OCI-LY3 (cell line): ENCODE results near the gene ZBTB5.

Source experiments
- H2AFZ ChIP-seq: fragments of 200-600, 300-600 bp; shearing (Covaris generic); 2 replicates; pipeline ENCODE4 v1.6.0; 2014; ENCODE audit warnings: antibody characterized with exemption, low read depth, low read length
- H3K27ac ChIP-seq: fragments of 200-600, 300-600 bp; sonication (generic); 2 replicates; pipeline ENCODE4 v1.5.1; 2014; ENCODE audit warnings: mild to moderate bottlenecking, low read length, moderate library complexity, mixed read lengths
- H3K27me3 ChIP-seq: fragments of 200-600, 300-600 bp; sonication (generic); 2 replicates; pipeline ENCODE4 v1.6.1; 2014; ENCODE audit warnings: low read depth, low read length, mixed read lengths
- H3K36me3 ChIP-seq: fragments of 200-600, 300-600 bp; sonication (generic); replicated peaks from 2 replicates; pipeline ENCODE3; 2014; ENCODE audit warnings: low read depth, low read length, mixed read lengths
- H3K4me1 ChIP-seq: fragments of 300-600, 200-600 bp; sonication (generic); 2 replicates; pipeline ENCODE4 v1.6.1; 2014; ENCODE audit warnings: low read length, mixed read lengths
- H3K4me2 ChIP-seq: fragments of 200-600, 300-600 bp; sonication (generic); 2 replicates; pipeline ENCODE4 v1.6.1; 2014; ENCODE audit warnings: low read length, mixed read lengths
- H3K4me3 ChIP-seq: fragments of 300-600, 200-600 bp; sonication (generic); 2 replicates; pipeline ENCODE4 v1.5.1; 2014; ENCODE audit warnings: antibody characterized with exemption, mild to moderate bottlenecking, low read length, moderate library complexity
- H3K79me2 ChIP-seq: fragments of 300-600, 200-600 bp; shearing (Covaris generic); 2 replicates; pipeline ENCODE4 v1.6.1; 2014; ENCODE audit warnings: mild to moderate bottlenecking, low read length, mixed read lengths
- H3K9ac ChIP-seq: fragments of 300-600, 200-600 bp; shearing (Covaris generic); 2 replicates; pipeline ENCODE4 v1.6.0; 2014; ENCODE audit warnings: mild to moderate bottlenecking, low read length, moderate library complexity
- H3K9me3 ChIP-seq: fragments of 200-600, 300-600 bp; shearing (Covaris generic); 2 replicates; pipeline ENCODE4 v1.6.1; 2014; ENCODE audit warnings: low read length, mixed read lengths; ENCODE audit not compliant: insufficient read depth
- H4K20me1 ChIP-seq: fragments of 200-600, 300-600 bp; sonication (generic); 2 replicates; pipeline ENCODE4 v1.6.1; 2016; ENCODE audit warnings: low read length, mixed read lengths; ENCODE audit not compliant: insufficient read depth
- EZH2phosphoT487 ChIP-seq: fragments of 200-600 bp; shearing (Covaris generic); IDR thresholded peaks from 2 replicates; pipeline ENCODE4 v1.6.1; 2018; ENCODE audit warnings: antibody characterized with exemption, mixed run types, low read depth
- TF ChIP-seq, protein P1 (sequence below): fragments of 200-600, 300-600 bp; sonication (generic); IDR thresholded peaks from 2 replicates; pipeline ENCODE4 v1.5.1; 2014; ENCODE audit warnings: antibody characterized with exemption, low read length, low read depth

ZBTB5 gene

DNA sequence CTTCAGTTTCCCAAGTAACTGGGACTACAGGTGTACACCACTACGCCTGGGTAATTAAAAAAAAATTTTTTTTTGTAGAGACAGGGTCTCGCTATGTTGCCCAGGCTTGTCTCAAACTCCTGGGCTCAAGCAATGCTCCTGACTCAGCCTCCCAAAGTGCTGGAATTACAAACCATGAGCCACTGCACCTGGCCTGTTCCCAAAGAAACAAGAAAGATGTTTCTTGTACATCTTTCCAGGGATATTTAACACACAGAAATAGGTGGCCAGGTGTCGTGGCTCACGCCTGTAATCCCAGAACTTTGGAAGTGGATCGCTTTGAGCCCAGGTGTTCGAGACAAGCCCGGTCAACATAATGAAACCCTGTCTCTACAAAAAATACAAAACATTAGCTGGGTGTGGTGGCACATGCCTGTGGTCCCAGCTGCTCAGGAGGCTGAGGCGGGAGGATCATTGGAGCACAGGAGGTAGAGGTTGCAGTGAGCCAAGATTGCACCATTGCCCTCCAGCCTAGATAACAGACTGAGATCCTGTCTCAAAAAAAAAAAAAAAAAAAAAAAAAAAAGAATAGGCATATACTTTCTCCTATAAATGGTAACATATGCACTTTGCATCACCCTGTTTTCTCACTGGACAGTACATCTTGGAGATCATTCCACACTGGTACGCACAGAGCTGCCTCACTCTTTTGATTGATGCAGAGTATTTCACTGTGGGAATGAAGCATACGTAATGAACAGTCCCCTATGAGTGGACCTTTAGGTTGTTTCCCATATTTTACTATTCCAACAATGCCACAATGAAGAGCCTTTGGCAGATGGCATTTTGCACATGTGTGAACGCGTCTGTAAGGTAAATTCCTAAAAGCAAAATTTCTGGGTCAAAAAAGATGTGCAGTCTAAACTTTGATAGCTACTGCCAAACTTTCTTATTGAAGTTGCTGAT, 44.7 kb downstream of the ZBTB5 start:
- H3K9ac ChIP-seq, result no peak overlapping the region
- H3K4me3 ChIP-seq, result no peak overlapping the region
- peaks cover 53% of the 10 kb centered on the region for H3K4me1 ChIP-seq
- H3K79me2 ChIP-seq, result peaks cover 39% of the 10 kb centered on the region
- no peak for TF ChIP-seq EZH2phosphoT487
- TF ChIP-seq, protein P1, sequence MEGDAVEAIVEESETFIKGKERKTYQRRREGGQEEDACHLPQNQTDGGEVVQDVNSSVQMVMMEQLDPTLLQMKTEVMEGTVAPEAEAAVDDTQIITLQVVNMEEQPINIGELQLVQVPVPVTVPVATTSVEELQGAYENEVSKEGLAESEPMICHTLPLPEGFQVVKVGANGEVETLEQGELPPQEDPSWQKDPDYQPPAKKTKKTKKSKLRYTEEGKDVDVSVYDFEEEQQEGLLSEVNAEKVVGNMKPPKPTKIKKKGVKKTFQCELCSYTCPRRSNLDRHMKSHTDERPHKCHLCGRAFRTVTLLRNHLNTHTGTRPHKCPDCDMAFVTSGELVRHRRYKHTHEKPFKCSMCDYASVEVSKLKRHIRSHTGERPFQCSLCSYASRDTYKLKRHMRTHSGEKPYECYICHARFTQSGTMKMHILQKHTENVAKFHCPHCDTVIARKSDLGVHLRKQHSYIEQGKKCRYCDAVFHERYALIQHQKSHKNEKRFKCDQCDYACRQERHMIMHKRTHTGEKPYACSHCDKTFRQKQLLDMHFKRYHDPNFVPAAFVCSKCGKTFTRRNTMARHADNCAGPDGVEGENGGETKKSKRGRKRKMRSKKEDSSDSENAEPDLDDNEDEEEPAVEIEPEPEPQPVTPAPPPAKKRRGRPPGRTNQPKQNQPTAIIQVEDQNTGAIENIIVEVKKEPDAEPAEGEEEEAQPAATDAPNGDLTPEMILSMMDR, result no peak
- H4K20me1 ChIP-seq, result peaks cover 19% of the 10 kb centered on the region; the same call in 1 of the 2 replicates
- no peak overlapping the region for H3K27ac ChIP-seq
- H3K4me2 ChIP-seq, result no peak overlapping the region
- H2AFZ ChIP-seq, result no peak overlapping the region
- no peaks in the 10 kb centered on the region for H3K9me3 ChIP-seq
- H3K36me3 ChIP-seq, result peaks cover 20% of the 10 kb centered on the region
- no peaks in the 10 kb centered on the region for H3K27me3 ChIP-seq

DNA sequence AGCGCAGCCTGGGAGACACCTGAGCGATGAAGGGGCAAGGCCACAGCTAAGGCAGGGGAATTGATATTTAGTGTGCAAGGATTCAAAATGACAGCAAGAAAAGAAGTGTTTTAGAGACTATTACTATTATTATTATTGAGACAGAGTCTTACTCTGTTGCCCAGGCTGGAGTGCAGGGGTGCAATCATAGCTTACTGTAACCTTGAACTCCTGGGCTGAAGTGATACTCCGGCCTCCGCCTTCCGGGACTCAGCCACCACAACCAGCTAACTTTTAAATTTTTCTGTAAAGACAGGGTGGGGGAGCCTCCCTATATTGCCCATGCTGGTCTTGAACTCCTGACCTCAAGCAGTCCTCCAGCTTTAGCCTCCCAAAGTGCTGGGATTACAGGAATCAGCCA, 46.0 kb downstream of the ZBTB5 start:
- no peak overlapping the region for H3K9ac ChIP-seq
- no peak overlapping the region for H3K4me2 ChIP-seq
- H3K4me1 ChIP-seq, result peaks cover 63% of the 10 kb centered on the region
- H2AFZ ChIP-seq, result no peak overlapping the region
- H4K20me1 ChIP-seq, result peaks cover 7% of the 10 kb centered on the region; the same call in 1 of the 2 replicates
- no peaks in the 10 kb centered on the region for H3K9me3 ChIP-seq
- TF ChIP-seq EZH2phosphoT487, result no peak
- TF ChIP-seq, protein P1, result no peak
- no peaks in the 10 kb centered on the region for H3K27me3 ChIP-seq
- H3K36me3 ChIP-seq, result peaks cover 8% of the 10 kb centered on the region
- no peak overlapping the region for H3K4me3 ChIP-seq
- no peak overlapping the region for H3K27ac ChIP-seq
- H3K79me2 ChIP-seq, result peaks cover 27% of the 10 kb centered on the region

DNA sequence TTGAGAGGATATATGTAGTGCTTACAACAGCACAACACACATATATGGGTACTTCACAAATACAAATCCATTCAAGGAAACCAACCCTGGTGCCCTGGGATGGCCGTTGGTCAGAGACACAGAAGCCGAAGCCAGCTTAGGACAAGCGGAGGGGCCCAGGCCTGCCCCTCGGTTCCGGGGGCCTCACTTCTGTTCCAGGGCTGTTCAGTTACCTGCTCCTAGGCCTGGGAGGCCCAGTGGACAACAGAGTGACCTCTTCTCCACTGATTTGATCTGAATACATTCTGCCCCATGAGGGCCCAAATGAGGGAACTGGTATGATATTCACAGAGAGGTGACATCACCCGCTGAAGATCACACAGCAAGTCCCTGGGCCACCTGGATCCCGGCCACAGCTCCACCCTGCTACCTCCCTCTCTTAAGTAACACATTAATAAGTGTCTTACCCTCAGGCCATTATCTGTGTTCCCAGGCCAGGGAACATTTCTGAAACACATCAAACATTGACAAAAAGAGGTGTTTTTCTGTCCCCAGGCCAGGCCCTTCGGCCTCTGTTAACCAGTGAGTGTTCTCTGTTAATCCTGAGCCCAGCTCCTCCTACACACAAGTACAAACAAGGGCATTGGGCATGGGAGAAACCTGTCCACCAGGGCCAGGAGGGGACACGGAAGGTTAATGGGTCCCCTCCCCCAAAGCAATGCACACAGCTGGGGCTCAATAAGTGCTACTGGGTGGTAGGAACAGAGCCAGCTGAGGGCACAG, 47.2 kb downstream of the ZBTB5 start:
- Histone ChIP-seq H4K20me1 (no peaks in the 10 kb centered on the region), H3K27me3 (no peaks in the 10 kb centered on the region), H3K4me3 (no peak overlapping the region), H3K27ac (no peak overlapping the region), H3K4me2 (no peak overlapping the region), H3K36me3 (no peaks in the 10 kb centered on the region), H3K9ac (no peak overlapping the region), H3K4me1 (peaks cover 66% of the 10 kb centered on the region), H3K9me3 (no peaks in the 10 kb centered on the region), H3K79me2 (peaks cover 26% of the 10 kb centered on the region), H2AFZ (no peak overlapping the region)
- TF ChIP-seq EZH2phosphoT487, result no peak
- TF ChIP-seq, protein P1, result no peak

DNA sequence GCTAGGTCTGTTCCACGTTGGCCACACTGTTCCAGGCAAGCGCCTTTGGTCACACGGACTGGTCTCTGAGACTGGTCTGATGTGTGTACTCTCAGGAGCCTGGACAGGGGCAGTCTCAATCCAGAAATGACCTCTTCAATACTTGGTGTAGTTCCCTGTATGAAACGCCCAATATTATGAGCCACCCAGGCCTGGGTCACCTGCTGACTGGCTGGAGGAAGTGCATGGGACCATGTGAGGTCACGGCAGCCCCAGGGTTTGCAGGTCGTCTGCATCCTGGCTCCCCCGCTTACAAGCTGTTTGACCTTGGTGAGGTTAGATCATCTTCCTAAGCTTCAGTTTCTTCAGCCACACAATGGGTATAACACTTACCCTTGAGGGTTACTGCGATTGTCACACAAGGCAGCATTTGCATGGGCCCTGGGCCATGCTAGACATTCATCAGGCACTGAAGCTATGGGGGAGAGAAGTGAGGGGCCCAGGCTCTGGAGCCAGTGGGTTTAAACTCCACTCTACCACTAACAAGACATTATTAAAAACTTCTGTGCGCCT, 47.9 kb downstream of the ZBTB5 start:
- Histone ChIP-seq H2AFZ (no peak overlapping the region), H3K79me2 (peaks cover 25% of the 10 kb centered on the region), H3K9me3 (no peaks in the 10 kb centered on the region), H3K27me3 (no peaks in the 10 kb centered on the region), H3K4me1 (peaks cover 73% of the 10 kb centered on the region), H3K27ac (no peak overlapping the region), H3K4me2 (no peak overlapping the region), H4K20me1 (no peaks in the 10 kb centered on the region), H3K36me3 (no peaks in the 10 kb centered on the region), H3K4me3 (no peak overlapping the region), H3K9ac (no peak overlapping the region)
- no peak for TF ChIP-seq EZH2phosphoT487
- TF ChIP-seq, protein P1, result no peak
